IMR-90 (cell line): ENCODE measurements around the gene FOXP1. TPM values are rescaled to one million over a fixed set of nuclear protein-coding genes. Genes with fewer than 3 reads are reported as not detected.
A peak's percentile ranks its signal among the peaks of the same experiment; 100 is the strongest.

Experiments used
- ATAC-seq: fragments of 200-7000 bp; cut with Tn5 transposase; 2 replicates; pipeline ENCODE4 v1.9.1; 2020; ENCODE audit warnings: low read depth, mild to moderate bottlenecking, moderate library complexity
- BruUV-seq: library from RNA; stranded (reverse); fragments of 400-500 nt; replicated peaks from 2 replicates; lab custom pipeline; 2021; lab: Mats Ljungman, UMichigan
- CTCF ChIA-PET: fragments of 300-600 bp; formaldehyde crosslinking; extraction: SDS; loops from one replicate; lab custom pipeline; 2021; ENCODE audit warnings: antibody characterized with exemption; lab: Yijun Ruan, JAX
- POLR2A ChIA-PET: fragments of 300-600 bp; sonication (Branson Sonifier 250); formaldehyde crosslinking; loops from one replicate; lab custom pipeline; 2022; ENCODE audit warnings: antibody characterized with exemption; ENCODE audit not compliant: unreplicated experiment; lab: Charles Lee
- DNase-seq: peaks from one replicate; pipeline ENCODE4 v3.0.0; 2013
- H2AFZ ChIP-seq: replicated peaks from 2 replicates; pipeline ENCODE3; 2013; ENCODE audit warnings: low read length, mild to moderate bottlenecking; ENCODE audit not compliant: poor library complexity
- H2AK5ac ChIP-seq: 2 replicates; pipeline ENCODE4 v1.6.1; 2013; ENCODE audit warnings: low read depth, low read length, inconsistent platforms
- H2AK9ac ChIP-seq: replicated peaks from 2 replicates; pipeline ENCODE3; 2013; ENCODE audit warnings: mild to moderate bottlenecking, low read depth, low read length, moderate library complexity; ENCODE audit not compliant: poor library complexity
- H2BK120ac ChIP-seq: 2 replicates; pipeline ENCODE4 v1.6.1; 2013; ENCODE audit warnings: low read depth, low read length, inconsistent platforms
- H2BK15ac ChIP-seq: 3 replicates; pipeline ENCODE4 v1.6.1; 2013; ENCODE audit warnings: low read depth, low read length, inconsistent platforms
- H2BK20ac ChIP-seq: 2 replicates; pipeline ENCODE4 v1.6.1; 2013; ENCODE audit warnings: low read depth, mild to moderate bottlenecking, inconsistent platforms, low read length, moderate library complexity
- H2BK5ac ChIP-seq: 2 replicates; pipeline ENCODE4 v1.6.1; 2013; ENCODE audit warnings: mild to moderate bottlenecking, low read depth, low read length, inconsistent platforms; ENCODE audit not compliant: poor library complexity, severe bottlenecking
- H3K14ac ChIP-seq: replicated peaks from 2 replicates; pipeline ENCODE4 v1.6.1; 2013; ENCODE audit warnings: low read depth, low read length, inconsistent platforms
- H3K18ac ChIP-seq: 2 replicates; pipeline ENCODE4 v1.6.1; 2013; ENCODE audit warnings: low read depth, low read length, control low read depth
- H3K23ac ChIP-seq: 2 replicates; pipeline ENCODE4 v1.6.1; 2013; ENCODE audit warnings: low read depth, low read length, inconsistent platforms
- H3K27ac ChIP-seq: 2 replicates; pipeline ENCODE4 v1.5.1; 2013; ENCODE audit warnings: mild to moderate bottlenecking, control low read depth, low read length; ENCODE audit not compliant: insufficient read depth
- H3K27me3 ChIP-seq: 2 replicates; pipeline ENCODE4 v1.6.1; 2013; ENCODE audit warnings: low read length; ENCODE audit not compliant: control insufficient read depth, insufficient read depth
- H3K36me3 ChIP-seq: 2 replicates; pipeline ENCODE4 v1.6.1; 2013; ENCODE audit warnings: low read length, mixed read lengths; ENCODE audit not compliant: control insufficient read depth, insufficient read depth
- H3K4ac ChIP-seq: 2 replicates; pipeline ENCODE4 v1.6.1; 2013; ENCODE audit warnings: low read depth, low read length, inconsistent platforms
- H3K4me1 ChIP-seq: 2 replicates; pipeline ENCODE4 v1.6.1; 2013; ENCODE audit warnings: low read length, mixed read lengths; ENCODE audit not compliant: control insufficient read depth, insufficient read depth
- H3K4me2 ChIP-seq: 2 replicates; pipeline ENCODE4 v1.6.1; 2013; ENCODE audit warnings: low read depth, mild to moderate bottlenecking, control low read depth, low read length, moderate library complexity
- H3K4me3 ChIP-seq: 2 replicates; pipeline ENCODE4 v1.5.1; 2013; ENCODE audit warnings: low read depth, mild to moderate bottlenecking, control low read depth, low read length, moderate library complexity; ENCODE audit not compliant: insufficient read depth
- H3K56ac ChIP-seq: 2 replicates; pipeline ENCODE4 v1.6.1; 2013; ENCODE audit warnings: low read length, inconsistent platforms; ENCODE audit not compliant: insufficient read depth; ENCODE audit errors: extremely low read depth
- H3K79me1 ChIP-seq, 2 experiments: 2 replicates each; pipeline ENCODE4 v1.6.1; 2013; ENCODE audit warnings: low read length in 2 of 2, inconsistent platforms in 1 of 2, low read depth in 1 of 2
- H3K9ac ChIP-seq: 2 replicates; pipeline ENCODE4 v1.6.1; 2013; ENCODE audit warnings: low read depth, low read length, control low read depth
- H3K9me1 ChIP-seq: 2 replicates; pipeline ENCODE4 v1.6.1; 2013; ENCODE audit warnings: low read length, inconsistent platforms; ENCODE audit not compliant: insufficient read depth
- H3K9me3 ChIP-seq: 2 replicates; pipeline ENCODE4 v1.6.1; 2013; ENCODE audit warnings: low read length; ENCODE audit not compliant: control insufficient read depth, insufficient read depth
- H4K20me1 ChIP-seq: 2 replicates; pipeline ENCODE4 v1.6.1; 2013; ENCODE audit warnings: low read length, inconsistent platforms; ENCODE audit not compliant: insufficient read depth
- H4K5ac ChIP-seq: 2 replicates; pipeline ENCODE4 v1.6.1; 2013; ENCODE audit warnings: mild to moderate bottlenecking, low read depth, low read length, control low read depth
- H4K8ac ChIP-seq, 2 experiments: 2 replicates each; pipeline ENCODE4 v1.6.1; 2013; ENCODE audit warnings: low read depth in 2 of 2, low read length in 2 of 2, control low read depth in 1 of 2, inconsistent platforms in 1 of 2
- H4K91ac ChIP-seq: 2 replicates; pipeline ENCODE4 v1.6.1; 2013; ENCODE audit warnings: low read depth, low read length, inconsistent platforms; ENCODE audit not compliant: insufficient read depth
- CEBPB ChIP-seq: IDR thresholded peaks from 2 replicates; pipeline ENCODE4 v1.6.1; 2012; ENCODE audit warnings: low read depth, low read length, improper control_type of control experiment
- ELK1 ChIP-seq: fragments of 150-350 bp; IDR thresholded peaks from 2 replicates; pipeline ENCODE4 v1.6.1; 2016; ENCODE audit warnings: low read depth, mild to moderate bottlenecking, low read length, moderate library complexity, borderline replicate concordance
- MXI1 ChIP-seq: IDR thresholded peaks from 2 replicates; pipeline ENCODE4 v1.6.1; 2012; ENCODE audit warnings: low read depth, mild to moderate bottlenecking, low read length, moderate library complexity, borderline replicate concordance
- POLR2A ChIP-seq: IDR thresholded peaks from 2 replicates; pipeline ENCODE4 v1.6.1; 2012; ENCODE audit warnings: mild to moderate bottlenecking, low read depth, low read length
- RAD21 ChIP-seq: IDR thresholded peaks from 2 replicates; pipeline ENCODE4 v1.6.1; 2012; ENCODE audit warnings: low read length, improper control_type of control experiment
- RCOR1 ChIP-seq: IDR thresholded peaks from 2 replicates; pipeline ENCODE4 v1.6.1; 2012; ENCODE audit warnings: mild to moderate bottlenecking, low read length, improper control_type of control experiment; ENCODE audit not compliant: insufficient replicate concordance
- SMC3 ChIP-seq: fragments of 150-350 bp; IDR thresholded peaks from 2 replicates; pipeline ENCODE4 v1.6.1; 2016; ENCODE audit warnings: low read depth, mild to moderate bottlenecking, antibody characterized with exemption, low read length, moderate library complexity
- WGBS, 2 experiments: methylation state at CpG; one replicate each; pipeline versions ENCODE4 v1.1.5 to v1.1.7; 2013; ENCODE audit warnings: missing lambda C conversion rate in 2 of 2; ENCODE audit not compliant: insufficient read length in 1 of 2; ENCODE audit errors: extremely low coverage in 2 of 2; 5-methylcytosine and 5-hydroxymethylcytosine counted together
- dilution Hi-C: fragments of 300-500 bp; cut with HindIII; formaldehyde crosslinking; loops from one replicate; pipeline ENCODE4 v1.14.3; 2018; ENCODE audit warnings: low sequenced_read_pairs; ENCODE audit not compliant: unreplicated experiment
- in situ Hi-C: fragments of 300-500 bp; cut with MboI; formaldehyde crosslinking; loops from 3 replicates; pipeline ENCODE4 v1.14.3; 2019; ENCODE audit warnings: low sequenced_read_pairs, inconsistent platforms, mixed read lengths
- intact Hi-C: fragments of 100-400 bp; cut with micrococcal nuclease; formaldehyde crosslinking; loops from 2 replicates; pipeline ENCODE4 v1.10.0; 2022
- polyA plus RNA-seq, 3 experiments: library from polyadenylated mRNA; depleted of rRNA; stranded (reverse); fragments of >200 nt; gene quantifications; 2 replicates each; pipeline ENCODE4 v1.2.3, GENCODE V29; 2012; ENCODE audit warnings: low replicate concordance in 1 of 3
- total RNA-seq: library from RNA; depleted of rRNA; stranded (reverse); fragments of >200 nt; gene quantifications from 2 replicates; pipeline ENCODE4 v1.2.3, GENCODE V29; 2012

The FOXP1 gene
- total and polyA plus RNA-seq, 2 of the 4 experiments (the other 2 are of a cell fraction), result 37.0 to 132 TPM

GRCh38 chr3:71076361-71077002 lies 507.0 kb downstream of the FOXP1 start (continued):
- TF ChIP-seq MXI1, result no peak

DNA sequence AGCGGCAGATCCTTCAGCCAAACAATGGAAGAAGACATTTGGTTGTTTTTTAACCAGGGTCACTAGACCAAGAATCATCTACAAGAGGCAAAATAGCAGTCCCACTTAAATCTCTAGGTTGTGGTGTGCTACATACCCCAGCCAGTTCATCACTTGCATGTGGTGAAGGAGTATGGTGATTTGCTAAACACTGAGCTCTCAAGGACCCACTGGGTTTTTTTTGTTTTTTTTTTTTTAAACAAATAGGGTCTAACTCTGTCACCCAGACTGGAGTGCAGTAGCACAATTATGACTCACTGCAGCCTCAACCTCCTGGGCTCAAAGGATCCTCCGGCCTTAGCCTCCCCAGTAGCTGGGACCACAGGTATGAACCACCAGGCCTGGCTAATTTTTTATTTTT lies 508.0 kb downstream of the FOXP1 start:
- no peak overlapping the region for H3K18ac ChIP-seq
- no peak overlapping the region for H3K56ac ChIP-seq
- H3K27me3 ChIP-seq, result no peaks in the 10 kb centered on the region
- H3K4me1 ChIP-seq, result peaks cover 17% of the 10 kb centered on the region
- intact Hi-C loops (no loop called here), dilution Hi-C loops (no loop called here), in situ Hi-C loops (no loop called here)
- no peak overlapping the region for H2BK15ac ChIP-seq
- no peak overlapping the region for H3K9ac ChIP-seq
- 0 out of 2 replicates have a peak, but pooled peaks cover 2% of the 10 kb centered on the region for H3K36me3 ChIP-seq
- H2BK5ac ChIP-seq, result no peak overlapping the region
- H2BK20ac ChIP-seq, result no peak overlapping the region
- no peak overlapping the region for H2BK120ac ChIP-seq
- no TSS peak for BruUV-seq
- peaks cover 53 to 85% of the 10 kb centered on the region in 2 experiments for H3K79me1 ChIP-seq
- H3K27ac ChIP-seq, result no peak overlapping the region
- peaks cover 3% of the 10 kb centered on the region; the same call in 1 of the 2 replicates for H4K20me1 ChIP-seq
- peaks cover 22% of the 10 kb centered on the region for H3K9me1 ChIP-seq
- no peak for ATAC-seq
- no peak overlapping the region; the same call in 1 of the 2 replicates for H3K4ac ChIP-seq
- H4K5ac ChIP-seq, result peak overlapping the region; percentile 28; the same call in 1 of the 2 replicates
- no CpG with 5 or more reads among the region's 2 CpGs for WGBS, 2 experiments
- no peak for TF ChIP-seq RCOR1
- no peak for TF ChIP-seq POLR2A
- no peak for TF ChIP-seq MXI1
- TF ChIP-seq CEBPB, result no peak
- no peak for TF ChIP-seq ELK1
- TF ChIP-seq RAD21, result no peak
- no peak for TF ChIP-seq SMC3
- no peak overlapping the region for H2AK9ac ChIP-seq
- H2AFZ ChIP-seq, result no peak overlapping the region
- H4K8ac ChIP-seq, result no peak overlapping the region
- no peaks in the 10 kb centered on the region for H3K9me3 ChIP-seq
- no peak overlapping the region for H3K4me2 ChIP-seq
- no peak overlapping the region for H3K23ac ChIP-seq
- H4K91ac ChIP-seq, result no peak overlapping the region
- H2AK5ac ChIP-seq, result no peak overlapping the region
- ChIA-PET POLR2A (no interaction called here), CTCF (no interaction called here)
- no peak overlapping the region; the same call in 1 of the 2 replicates for H3K14ac ChIP-seq
- DNase-seq, result no peak
- no peak overlapping the region for H3K4me3 ChIP-seq
